ENCODE data around the gene CDK6. TPM values are rescaled to one million over a fixed set of nuclear protein-coding genes. Genes with fewer than 3 reads are reported as not detected.

Gene CDK6
- total RNA-seq, 4 donors from 2014 or later: 1.2 to 6.9 (median 2.6) TPM

- in situ Hi-C loops (cut with MboI; ENCODE audit: low sequenced_read_pairs in 4 of 4) (no loop called here), intact Hi-C loops (cut with DNase I; ENCODE audit: low total_unique reads) (no loop called here)
- Histone ChIP-seq H3K27ac (peak overlapping the region; percentile 24 to 60 (median 47)), H3K27me3 (no peaks in the 10 kb centered on the region), H3K4me1 (peaks cover 0 to 11% of the 10 kb centered on the region in 2 donors), H3K4me3 (no peak overlapping the region), H3K9me3 (no peaks in the 10 kb centered on the region), H3K36me3 (no peaks in the 10 kb centered on the region)
- ATAC-seq (peak; percentile 6 to 33), DNase-seq (no peak)
- TF ChIP-seq CTCF (IDR thresholded peaks at IDR 0.05 in 4 of 5, conservative IDR thresholded peaks at IDR 0.05 in 1 of 5) (no peak), POLR2A (IDR thresholded peaks at IDR 0.05) (no peak)
Measured at GRCh38 chr7:92809397-92809759, 27.0 kb downstream of the CDK6 start.

GRCh38 chr7:92808635-92809034, 27.7 kb downstream of the CDK6 start:
- Histone ChIP-seq H3K4me1 (peaks cover 0 to 11% of the 10 kb centered on the region in 2 donors), H3K9me3 (no peaks in the 10 kb centered on the region), H3K4me3 (no peak overlapping the region), H3K27ac (peak overlapping the region in 2 of 4 donors; percentile 43 to 51), H3K36me3 (no peaks in the 10 kb centered on the region), H3K27me3 (no peaks in the 10 kb centered on the region)
- intact Hi-C loops (cut with DNase I; ENCODE audit: low total_unique reads) (no loop called here), in situ Hi-C loops (cut with MboI; ENCODE audit: low sequenced_read_pairs in 4 of 4) (no loop called here)
- TF ChIP-seq CTCF (IDR thresholded peaks at IDR 0.05 in 4 of 5, conservative IDR thresholded peaks at IDR 0.05 in 1 of 5) (no peak), POLR2A (IDR thresholded peaks at IDR 0.05) (no peak)
- ATAC-seq: no peak
- no peak for DNase-seq

- ATAC-seq: no peak
- no peak overlapping the region for H3K4me3 ChIP-seq
- no peaks in the 10 kb centered on the region for H3K36me3 ChIP-seq
- no peaks in the 10 kb centered on the region for H3K27me3 ChIP-seq
- DNase-seq: no peak
- TF ChIP-seq POLR2A (IDR thresholded peaks at IDR 0.05) (no peak), CTCF (IDR thresholded peaks at IDR 0.05 in 4 of 5, conservative IDR thresholded peaks at IDR 0.05 in 1 of 5) (no peak)
- in situ Hi-C loops (cut with MboI; ENCODE audit: low sequenced_read_pairs in 4 of 4): no loop called here
- H3K9me3 ChIP-seq: no peaks in the 10 kb centered on the region
- H3K4me1 ChIP-seq: peaks cover 0 to 11% of the 10 kb centered on the region in 2 donors
- H3K27ac ChIP-seq: no peak overlapping the region
- intact Hi-C loops (cut with DNase I; ENCODE audit: low total_unique reads): no loop called here
Measured at GRCh38 chr7:92808006-92808405, 28.4 kb downstream of the CDK6 start.

GRCh38 chr7:92806496-92806895, 29.9 kb downstream of the CDK6 start:
- Histone ChIP-seq H3K4me3 (no peak overlapping the region), H3K4me1 (peaks cover 0 to 11% of the 10 kb centered on the region in 2 donors), H3K27ac (no peak overlapping the region), H3K27me3 (no peaks in the 10 kb centered on the region), H3K9me3 (no peaks in the 10 kb centered on the region), H3K36me3 (no peaks in the 10 kb centered on the region)
- in situ Hi-C loops (cut with MboI; ENCODE audit: low sequenced_read_pairs in 4 of 4) (no loop called here), intact Hi-C loops (cut with DNase I; ENCODE audit: low total_unique reads) (no loop called here)
- no peak for TF ChIP-seq CTCF (IDR thresholded peaks at IDR 0.05 in 4 of 5, conservative IDR thresholded peaks at IDR 0.05 in 1 of 5)
- no peak for TF ChIP-seq POLR2A (IDR thresholded peaks at IDR 0.05)
- DNase-seq (no peak), ATAC-seq (no peak)

- intact Hi-C loops (cut with DNase I; ENCODE audit: low total_unique reads): no loop called here
- no peak for TF ChIP-seq POLR2A (IDR thresholded peaks at IDR 0.05)
- TF ChIP-seq CTCF (IDR thresholded peaks at IDR 0.05 in 4 of 5, conservative IDR thresholded peaks at IDR 0.05 in 1 of 5): no peak
- no peaks in the 10 kb centered on the region for H3K4me1 ChIP-seq
- H3K4me3 ChIP-seq: no peak overlapping the region
- H3K36me3 ChIP-seq: no peaks in the 10 kb centered on the region
- H3K27me3 ChIP-seq: no peaks in the 10 kb centered on the region
- in situ Hi-C loops (cut with MboI; ENCODE audit: low sequenced_read_pairs in 4 of 4): no loop called here
- DNase-seq (no peak), ATAC-seq (no peak)
- H3K9me3 ChIP-seq: no peaks in the 10 kb centered on the region
- H3K27ac ChIP-seq: no peak overlapping the region
Measured at GRCh38 chr7:92802406-92802805, 34.0 kb downstream of the CDK6 start.
